Activated gamma-delta T cell (primary cell): Measurements from ENCODE around the gene HCFC2.

ENCODE experiments used
- DNase-seq: peaks from one replicate; lab custom pipeline; 2025; lab: John Stamatoyannopoulos, UW

HCFC2 gene

DNA sequence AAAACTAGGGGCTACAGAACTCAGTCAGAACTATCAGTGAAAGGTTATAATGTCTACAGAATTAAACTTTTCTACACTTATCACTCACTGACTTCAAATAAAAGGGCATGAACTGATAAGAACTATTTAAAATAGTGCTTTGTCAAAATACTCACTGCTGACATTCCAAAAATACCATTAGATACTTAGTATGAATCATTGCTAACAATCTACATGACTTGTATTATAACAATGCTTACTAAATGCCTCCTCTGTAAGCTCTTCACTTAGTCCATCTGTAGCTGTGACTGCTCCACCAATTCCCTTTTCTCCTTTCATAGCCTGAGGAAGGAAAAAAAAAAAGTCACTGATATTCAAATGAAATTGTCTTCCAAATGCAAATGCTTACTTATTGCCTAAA, 56.7 kb downstream of the HCFC2 start:
- DNase-seq, result no peak

DNA sequence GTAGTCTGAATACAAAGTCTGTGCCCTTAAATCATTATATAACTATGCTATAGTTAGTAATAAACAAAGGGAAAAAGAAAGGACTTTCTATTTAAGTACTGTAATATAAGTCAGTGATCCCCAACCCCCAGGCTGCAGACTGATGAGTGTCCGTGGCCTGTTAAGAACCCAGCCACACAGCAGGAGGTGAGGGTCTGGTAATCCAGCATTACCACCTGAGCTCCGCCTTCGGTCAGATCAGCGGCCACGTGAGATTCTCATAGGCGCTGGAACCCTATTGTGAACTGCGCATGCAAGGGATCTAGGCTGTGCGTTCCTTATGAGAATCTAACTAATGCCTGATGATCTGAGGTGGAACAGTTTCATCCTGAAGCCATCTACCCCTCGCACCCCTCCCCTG, 58.0 kb downstream of the HCFC2 start:
- no peak for DNase-seq

DNA sequence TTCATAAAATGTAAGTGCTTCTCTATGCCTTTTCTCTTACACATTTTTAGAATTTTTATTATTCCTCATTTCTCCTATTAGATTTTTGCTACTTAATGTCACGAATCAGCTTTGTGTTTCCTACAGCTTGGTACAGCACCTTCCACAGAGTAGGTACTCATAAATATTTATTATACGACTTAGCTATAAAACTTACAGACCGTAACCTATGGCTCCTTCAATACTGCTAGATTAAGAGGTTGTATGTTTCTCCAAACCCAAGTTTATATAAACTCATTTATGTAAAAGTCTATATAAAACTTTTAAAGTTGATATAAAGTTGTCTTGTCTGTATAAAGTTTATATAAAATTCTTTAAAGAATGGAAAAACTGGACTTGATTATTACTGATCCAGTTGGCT, 62.2 kb downstream of the HCFC2 start:
- DNase-seq, result no peak

DNA sequence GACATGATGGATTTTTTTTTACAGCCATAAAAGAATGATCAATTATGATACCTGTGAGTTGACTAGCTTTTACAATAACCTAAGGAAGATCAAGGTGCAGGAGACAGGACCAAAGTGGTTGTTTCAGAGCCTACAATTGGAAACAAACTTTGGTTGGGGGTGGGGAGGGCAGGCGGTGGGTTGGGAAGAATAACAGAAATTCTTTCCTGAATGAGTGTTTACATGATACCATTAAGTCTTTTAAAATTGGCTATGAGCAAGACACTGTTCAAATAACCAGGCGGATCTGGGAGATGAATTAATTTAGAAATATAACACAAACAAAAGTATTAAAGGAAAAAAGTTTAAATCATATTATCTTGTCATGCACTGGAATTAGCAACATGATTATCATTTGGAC, 66.4 kb downstream of the HCFC2 start:
- no peak for DNase-seq

DNA sequence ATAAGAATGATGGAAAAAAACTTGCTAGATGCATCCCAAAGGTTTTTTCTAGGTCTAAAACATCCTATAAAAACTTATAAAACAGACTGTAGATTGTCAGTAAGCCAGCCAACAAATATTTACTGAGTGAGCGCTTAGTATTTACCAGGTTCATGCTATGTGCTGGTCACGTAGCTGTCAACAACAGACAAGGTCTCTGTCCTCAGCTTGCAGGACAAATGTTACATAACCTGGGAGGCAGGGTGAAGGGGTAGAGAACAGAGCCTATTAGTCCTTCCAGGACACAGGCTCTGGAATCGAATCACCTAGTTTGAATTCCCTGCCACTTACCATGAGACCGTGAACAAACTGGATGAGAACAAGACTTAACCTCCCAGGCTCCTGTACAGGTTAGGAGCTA, 67.3 kb downstream of the HCFC2 start:
- DNase-seq, result no peak

DNA sequence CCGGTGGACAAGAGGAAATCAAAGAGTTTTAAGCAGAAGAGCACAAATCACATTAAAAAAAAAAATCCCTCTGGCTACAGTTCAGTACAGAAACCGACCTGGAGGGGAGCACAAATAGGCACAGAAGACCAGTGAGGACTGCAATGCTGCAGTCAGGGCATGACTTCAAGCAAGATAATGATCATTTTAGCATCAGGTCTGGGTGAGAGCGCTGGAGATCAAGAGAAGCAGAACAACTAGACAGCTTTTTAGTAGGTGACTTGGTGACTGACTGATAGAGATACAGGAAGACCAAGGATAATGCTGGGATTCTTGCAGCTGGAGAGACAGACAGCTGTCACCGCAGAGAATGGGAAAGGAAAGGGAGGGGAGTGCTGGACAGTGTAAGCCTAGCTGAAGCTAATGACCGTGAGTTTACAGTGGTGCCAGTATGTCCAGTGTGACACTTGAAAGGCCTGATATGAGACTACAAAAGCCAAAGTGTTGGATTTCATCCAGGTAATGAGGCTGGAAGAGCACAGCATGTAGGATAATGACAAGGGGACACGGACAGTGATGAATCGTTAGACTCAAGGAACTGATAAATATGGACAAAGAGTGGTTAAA, 68.1 kb downstream of the HCFC2 start:
- no peak for DNase-seq

DNA sequence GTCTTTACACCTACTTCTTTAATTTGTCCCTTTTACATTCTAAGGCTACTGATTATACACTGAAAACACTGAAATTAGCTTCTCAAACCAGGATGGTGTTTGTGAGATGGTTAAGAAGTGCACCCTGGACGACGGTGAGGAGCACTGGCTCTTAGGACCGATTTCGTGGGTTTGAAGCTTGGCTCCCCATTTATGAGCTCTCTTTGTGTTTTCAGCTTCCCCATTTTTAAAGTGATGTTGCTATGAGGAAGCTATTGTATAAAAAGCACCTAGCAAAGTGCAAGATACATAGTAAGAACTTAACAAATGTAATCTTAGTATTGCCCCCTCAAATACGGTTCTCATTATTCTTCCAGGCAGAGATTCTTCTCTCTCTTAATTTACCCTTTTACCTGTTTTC, 69.0 kb downstream of the HCFC2 start:
- DNase-seq, result no peak

DNA sequence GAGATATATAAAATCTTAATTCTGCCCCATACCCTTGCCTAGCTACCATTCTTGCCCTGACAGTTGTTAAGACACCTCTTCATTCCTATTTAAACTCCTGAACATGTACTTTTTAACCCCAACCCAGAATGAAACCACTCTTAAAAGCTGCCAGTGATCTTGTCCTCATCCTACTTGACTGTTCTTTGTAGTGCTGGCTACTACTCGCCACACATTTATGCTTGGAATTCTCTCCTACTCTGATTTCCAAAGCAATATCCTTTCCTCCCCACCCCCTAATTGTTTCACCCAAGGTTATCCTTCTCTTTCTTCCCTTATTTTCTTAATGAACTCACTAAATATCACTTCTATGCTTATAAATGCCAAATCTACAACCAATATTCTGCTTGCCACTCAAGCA, 69.5 kb downstream of the HCFC2 start:
- DNase-seq, result no peak

DNA sequence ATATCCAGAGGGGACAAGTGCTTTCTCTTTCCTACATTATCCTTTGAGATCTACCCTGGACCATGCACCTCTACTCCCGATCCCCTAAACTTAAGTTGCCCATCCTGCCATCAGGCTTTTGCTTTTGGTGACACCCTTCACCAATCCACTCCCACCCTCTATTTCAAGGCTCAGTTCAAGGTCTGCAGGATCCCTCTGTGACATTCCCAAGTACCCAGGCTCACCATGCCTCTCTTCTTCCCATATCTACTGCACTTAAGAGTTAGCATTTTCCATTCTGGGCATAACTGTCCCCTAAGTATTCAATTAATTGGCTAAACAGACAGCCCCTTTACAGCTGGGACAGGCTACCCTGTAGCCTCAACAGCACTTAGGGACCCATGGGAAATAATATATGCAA, 70.6 kb downstream of the HCFC2 start:
- no peak for DNase-seq

DNA sequence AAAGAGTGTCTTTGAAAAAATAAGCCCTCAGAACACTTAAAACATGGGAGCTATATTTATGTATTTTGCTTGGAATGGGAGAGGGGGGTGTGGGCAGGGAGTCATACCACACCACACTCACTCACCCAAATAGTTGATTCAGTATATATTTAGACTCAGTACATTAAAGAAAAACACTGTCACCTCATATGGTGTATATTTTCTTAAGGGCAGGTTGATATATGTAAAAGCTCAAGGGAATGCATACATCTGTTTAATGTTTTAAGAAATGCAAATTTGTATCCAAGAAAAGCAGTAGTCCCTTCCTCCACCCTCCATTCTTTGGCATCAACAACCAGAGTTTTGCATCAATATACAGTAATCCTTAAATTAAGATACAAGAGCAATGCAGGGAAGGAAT, 72.2 kb downstream of the HCFC2 start:
- no peak for DNase-seq

DNA sequence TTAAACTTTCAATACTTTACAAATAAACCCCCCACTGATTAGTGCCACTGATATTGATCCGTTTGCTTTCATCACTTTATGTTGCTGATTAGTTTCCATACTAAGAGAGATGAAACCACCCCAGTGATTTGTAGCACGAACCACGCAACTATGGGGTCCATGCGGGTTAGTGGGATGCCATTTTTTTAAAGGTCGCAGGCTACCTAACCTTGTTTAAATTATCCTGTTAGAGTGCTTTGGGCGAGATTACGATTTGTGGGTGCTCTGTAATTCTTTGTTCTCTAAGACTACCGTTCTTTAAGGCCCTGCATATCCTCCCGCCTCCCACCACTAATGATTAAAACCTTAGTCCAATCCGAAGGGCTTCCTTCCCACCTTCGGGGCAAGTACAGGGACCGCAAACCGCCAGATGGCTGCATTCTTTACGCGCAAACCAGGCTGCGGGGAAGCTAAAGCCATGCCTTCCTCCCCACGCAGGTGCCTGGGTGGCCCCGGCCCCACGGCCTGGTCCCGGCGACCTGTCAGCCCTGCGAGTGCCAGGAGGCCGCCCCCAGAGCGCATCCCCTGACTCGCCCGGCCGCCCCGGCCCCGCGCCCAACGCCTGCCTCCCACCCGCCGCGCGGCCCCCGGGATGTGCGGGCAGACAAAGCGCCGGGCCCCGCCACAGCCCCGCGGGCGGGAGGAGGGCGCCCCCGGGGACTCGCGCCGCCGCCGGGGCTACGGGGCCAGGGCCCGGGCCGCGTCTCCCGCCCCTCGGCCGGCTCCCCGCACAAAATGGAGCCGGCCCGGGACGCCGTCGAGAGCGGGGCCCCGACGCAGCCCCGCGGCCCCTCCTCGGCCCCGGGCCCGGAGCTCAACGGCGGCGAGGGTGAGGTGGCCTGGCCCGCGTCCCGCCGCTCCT, 72.9 kb downstream of the HCFC2 start:
- DNase-seq, result peak; percentile 36

DNA sequence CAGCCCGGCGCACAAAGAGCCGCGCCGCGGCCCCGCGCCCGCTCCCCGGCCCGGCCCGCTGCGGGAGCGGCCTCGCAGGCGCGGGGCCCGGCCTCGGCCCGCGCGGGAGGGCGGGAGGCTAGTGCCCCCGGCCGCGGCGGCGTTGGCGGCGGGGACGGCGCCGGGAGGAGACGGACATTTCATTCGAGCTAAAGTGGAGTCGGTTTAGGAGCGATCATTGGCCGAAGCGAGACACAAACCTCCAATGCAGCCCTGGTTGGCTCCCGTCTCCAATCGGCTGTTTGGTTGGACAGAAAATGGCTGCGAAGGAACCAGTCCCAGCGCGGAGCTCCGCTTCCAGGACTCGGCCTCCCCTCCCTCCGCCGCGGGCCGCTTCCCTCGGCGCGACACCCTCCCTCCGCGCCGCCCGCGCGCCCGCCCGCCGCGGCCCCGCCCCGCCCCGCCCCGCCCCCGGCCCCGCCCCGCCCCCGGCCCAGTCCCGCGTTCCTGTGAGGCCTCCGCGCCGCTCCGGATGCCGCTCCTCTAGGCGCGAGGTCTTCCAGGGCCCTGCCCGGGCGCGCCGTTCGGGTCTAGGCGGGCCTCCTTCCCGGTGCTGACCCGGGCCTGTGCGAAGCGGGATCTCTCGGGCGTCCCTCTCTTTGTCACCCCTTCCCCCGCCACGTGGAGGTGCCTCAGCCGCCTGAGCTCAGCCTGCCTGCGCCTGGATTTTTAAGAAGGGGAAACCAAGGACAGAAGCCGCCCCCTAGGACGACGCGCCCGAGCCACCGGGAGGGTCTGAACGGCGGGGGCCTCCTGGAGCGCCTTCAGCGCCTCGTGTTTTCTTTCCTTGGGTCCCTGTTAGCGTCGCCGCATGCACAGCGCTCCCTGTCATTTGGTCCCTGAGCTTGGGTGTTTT, 73.8 kb downstream of the HCFC2 start, which contains the start of gene NFYB:
Gene NFYB (minus strand): TSS at position 309 of the 895 bp plus-strand sequence. CDS start 2,757 bp downstream, outside the sequence.
- DNase-seq, result peak; percentile 76

DNA sequence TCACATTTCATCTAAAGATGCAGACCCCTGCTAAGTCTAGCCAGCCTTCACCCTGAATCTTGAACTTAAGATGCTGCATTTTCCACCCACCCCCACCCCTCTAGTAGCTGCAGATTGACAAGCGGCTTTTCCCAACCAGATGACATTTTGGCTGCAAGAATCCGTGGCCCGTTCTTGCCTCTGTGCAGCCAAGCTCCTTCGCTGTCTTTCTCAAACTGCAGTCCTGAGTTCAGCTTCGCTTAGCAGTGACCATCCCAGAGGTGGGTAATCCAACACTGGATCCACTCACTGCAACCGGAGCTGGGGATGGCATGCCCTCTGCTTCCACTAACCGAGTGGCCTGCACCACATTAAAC, 74.4 kb downstream of the HCFC2 start:
- DNase-seq, result no peak

DNA sequence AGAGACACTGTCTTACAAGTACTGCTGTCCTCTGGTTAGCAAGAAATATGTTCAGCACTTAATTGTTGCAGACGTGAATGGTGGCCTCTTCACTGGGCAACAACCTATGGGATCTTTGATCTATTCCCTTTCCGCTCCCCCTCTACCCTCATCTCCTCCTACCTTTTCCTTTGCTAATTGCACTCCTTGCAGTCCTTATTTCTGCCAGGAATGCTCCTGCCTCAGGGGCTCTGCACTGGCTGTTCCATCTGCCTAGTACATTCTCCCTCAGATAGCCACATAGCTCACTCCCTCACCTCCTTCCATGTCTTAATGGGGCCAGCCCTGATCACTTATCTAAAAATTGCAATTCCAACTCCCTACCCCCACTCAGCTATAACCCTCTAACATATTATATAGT, 78.2 kb downstream of the HCFC2 start:
- DNase-seq, result no peak

DNA sequence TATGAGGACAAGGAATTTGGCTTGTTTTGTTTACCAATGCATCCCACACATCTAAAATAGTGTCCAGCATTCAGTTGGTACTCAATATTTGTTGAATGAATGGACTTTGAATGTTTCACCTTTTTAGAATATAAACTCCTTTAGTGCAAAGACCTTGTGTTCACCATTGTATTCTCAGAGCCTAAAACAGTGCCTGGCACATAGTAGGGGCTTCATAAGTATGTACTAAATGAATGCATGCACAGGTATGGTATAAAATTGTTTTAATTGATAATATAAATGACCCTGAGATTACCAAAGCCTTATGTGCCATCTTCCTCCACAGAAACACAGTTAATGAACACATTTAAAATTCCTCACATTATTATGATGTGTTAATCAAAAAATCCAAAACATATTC, 78.7 kb downstream of the HCFC2 start:
- DNase-seq, result no peak

DNA sequence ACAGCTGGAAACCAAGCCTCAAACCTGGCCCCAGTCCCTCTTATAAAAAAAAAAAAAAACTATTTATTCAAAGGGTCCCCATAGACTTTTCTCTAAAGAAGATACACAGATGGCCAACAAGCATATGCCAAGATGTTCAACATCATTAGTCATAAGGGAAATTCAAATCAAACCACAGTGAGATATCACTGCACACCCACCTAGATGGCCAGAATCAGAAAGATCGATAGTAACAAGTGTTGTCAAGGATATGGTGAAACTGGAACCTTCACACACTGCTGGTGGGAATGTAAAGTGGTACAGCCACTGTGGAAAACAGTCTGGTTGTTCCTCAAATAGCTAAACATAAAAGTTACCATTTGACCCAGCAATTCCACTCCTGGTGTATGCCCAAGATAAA, 79.6 kb downstream of the HCFC2 start:
- no peak for DNase-seq

DNA sequence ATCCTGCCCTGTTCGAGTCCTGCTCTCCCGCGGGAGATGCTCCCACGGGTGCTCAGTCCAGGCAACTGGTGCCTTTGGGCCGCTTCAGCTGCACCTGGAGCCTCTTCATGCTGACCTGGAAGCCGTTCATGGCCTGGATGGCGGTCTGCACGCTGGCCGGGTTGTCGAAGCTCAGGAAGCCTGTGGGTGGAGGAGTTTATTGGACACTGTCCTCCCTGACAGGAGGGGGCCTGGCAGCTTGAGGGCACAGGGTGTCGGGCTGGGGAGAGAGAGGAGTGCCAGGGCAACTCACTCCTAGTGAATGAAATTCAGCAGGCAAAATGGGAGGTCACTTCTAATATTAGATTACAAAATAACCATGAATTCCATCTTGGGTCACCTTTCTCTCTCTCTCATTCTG, 83.0 kb downstream of the HCFC2 start:
- DNase-seq, result no peak

DNA sequence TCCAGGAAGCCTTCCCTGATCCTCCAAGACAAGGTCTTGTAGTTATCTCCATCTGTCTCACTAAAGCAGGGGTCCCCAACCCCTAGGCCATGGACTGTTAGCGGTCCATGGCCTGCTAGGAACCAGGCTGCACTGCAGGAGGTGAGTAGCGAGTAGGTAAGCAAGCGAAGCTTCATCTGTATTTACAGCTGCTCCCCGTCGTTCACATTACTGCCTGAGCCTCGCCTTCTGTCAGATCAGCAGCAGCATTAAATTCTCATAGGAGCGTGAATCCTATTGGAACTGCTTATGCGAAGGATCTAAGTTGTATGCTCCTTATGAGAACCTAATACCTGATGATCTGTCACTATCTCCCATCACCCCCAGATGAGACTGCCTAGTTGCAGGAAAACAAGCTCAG, 86.1 kb downstream of the HCFC2 start:
- no peak for DNase-seq

DNA sequence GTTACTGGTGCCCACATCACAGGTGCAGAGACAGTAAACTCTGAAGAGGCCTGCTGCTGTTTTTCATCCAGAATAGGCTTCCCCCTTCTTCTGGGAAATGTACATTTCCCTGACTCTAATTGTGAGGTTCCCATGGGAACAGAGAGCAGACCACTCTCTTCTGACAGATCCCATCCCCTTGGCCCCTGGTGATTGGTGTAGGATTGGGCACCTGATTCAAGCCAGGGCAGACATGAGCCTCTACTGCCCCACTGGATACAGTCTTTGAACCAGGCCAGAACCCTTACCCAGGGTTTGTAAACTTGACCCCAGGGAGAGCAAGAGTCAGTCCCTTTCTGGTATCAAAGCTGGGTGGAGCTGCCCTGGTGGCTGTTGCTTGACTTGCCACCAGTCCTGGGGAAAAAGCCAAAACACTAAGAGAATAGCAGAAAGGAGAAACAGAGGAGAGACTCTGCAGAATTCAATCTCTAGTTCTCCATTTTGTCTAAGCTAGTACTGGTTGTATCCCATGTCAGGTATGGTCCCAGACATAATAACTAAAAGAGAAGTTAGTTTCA, 88.4 kb downstream of the HCFC2 start:
- no peak for DNase-seq

DNA sequence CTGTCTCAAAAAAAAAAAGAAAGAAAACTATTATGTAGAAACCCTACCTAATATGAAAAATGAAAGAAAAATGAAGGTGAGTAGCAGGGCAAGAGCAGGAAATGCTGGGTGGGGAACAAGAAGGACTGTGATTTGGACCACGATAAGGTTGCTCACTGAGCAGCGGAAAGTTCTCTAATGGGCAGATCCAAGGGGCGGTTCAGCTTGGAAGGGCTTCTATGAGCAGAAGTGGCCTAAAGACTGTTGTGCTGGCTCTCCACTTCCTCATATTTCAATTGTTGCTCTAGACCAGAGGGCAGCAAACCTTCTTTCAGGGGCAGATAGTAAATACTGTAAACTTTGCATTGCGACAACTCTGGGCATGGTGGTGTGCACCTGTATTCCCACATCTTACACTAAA, 90.0 kb downstream of the HCFC2 start:
- DNase-seq, result no peak

DNA sequence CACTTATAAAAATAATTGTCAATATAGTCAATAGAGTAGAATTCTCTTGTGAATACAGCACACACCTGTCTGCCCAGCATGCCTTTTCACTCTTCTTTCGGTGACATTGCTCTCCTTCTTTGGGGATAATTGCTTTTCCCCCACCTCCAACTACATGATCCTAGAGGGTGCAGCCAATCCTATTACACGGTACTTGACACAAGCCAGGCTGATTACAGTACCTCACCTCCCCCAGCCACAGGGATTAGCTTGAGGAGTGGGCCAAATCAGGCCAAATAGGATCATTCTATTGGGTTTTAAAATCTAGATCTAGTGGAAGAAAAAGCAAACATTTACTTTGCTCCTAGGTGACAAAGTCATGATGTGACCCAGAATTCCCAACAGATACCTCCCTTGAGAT, 90.5 kb downstream of the HCFC2 start:
- DNase-seq, result no peak
